NB4 (cell line): Measurements from ENCODE around the gene CHAD.
"Not testable (repeated sequence)": the region's sequence is repeated elsewhere in the genome, so short reads cannot be mapped to it uniquely, and the experiment has no call there.

Experiments
- DNase-seq: peaks from one replicate; pipeline ENCODE4 v3.0.0; 2010; ENCODE audit warnings: low read depth
- H3K4me3 ChIP-seq: one replicate; pipeline ENCODE4 v1.5.1; 2011; ENCODE audit warnings: mild to moderate bottlenecking, low read depth, low read length, moderate library complexity
- CTCF ChIP-seq: IDR thresholded peaks from one replicate; pipeline ENCODE4 v1.5.1; 2012; ENCODE audit warnings: low read depth, low read length
- MYC ChIP-seq: IDR thresholded peaks from 2 replicates; pipeline ENCODE4 v1.6.1; 2011; ENCODE audit warnings: low read depth, low read length
- POLR2A ChIP-seq: IDR thresholded peaks from 2 replicates; pipeline ENCODE4 v1.6.1; 2011; ENCODE audit warnings: mild to moderate bottlenecking; ENCODE audit not compliant: insufficient read length; ENCODE audit errors: extremely low read depth
- TF ChIP-seq, protein P1 (sequence below): IDR thresholded peaks from 2 replicates; pipeline ENCODE4 v1.6.1; 2011; ENCODE audit warnings: low read depth, low read length

CHAD gene

DNA sequence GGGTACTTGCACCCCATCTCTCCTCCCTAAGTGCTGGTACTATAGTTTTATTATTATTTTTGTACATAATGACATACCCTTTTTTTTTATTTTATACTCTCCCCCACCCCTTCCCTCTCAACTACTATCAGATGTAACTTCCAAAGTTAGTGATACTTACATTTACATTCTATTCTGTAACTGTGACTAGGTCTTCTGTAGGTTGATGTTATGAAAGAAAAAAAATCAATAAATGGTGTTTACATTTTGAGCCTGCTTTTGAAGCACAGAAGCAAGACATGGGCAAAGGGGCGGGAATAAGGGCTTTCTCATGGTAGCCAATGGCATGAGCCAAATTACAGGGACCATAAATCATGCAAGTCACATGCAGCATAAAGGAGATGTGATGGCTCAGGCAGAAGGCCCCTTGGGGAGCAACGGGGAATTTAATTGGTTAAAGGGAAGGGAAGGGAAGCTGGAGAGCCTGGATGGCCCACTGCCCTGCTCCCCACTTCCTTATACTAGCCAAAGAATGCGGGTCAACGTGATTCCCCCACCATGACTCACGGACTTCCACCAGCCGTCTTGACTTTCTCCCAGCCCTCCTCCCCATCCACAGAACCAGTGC is 45.0 kb downstream of the CHAD start:
- TF ChIP-seq, protein P1, sequence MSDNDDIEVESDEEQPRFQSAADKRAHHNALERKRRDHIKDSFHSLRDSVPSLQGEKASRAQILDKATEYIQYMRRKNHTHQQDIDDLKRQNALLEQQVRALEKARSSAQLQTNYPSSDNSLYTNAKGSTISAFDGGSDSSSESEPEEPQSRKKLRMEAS = 0 out of 2 replicates have a peak, but pooled peaks have one; percentile 3
- no peak for TF ChIP-seq POLR2A
- peak; percentile 56 for DNase-seq

GRCh38 chr17:50422738-50423137 is 45.9 kb downstream of the CHAD start:
- TF ChIP-seq, protein P1 = no peak
- TF ChIP-seq POLR2A = no peak
- no peak for DNase-seq

More for the DNA sequence above, 45.0 kb downstream of the CHAD start:
- no peak overlapping the region for H3K4me3 ChIP-seq

DNA sequence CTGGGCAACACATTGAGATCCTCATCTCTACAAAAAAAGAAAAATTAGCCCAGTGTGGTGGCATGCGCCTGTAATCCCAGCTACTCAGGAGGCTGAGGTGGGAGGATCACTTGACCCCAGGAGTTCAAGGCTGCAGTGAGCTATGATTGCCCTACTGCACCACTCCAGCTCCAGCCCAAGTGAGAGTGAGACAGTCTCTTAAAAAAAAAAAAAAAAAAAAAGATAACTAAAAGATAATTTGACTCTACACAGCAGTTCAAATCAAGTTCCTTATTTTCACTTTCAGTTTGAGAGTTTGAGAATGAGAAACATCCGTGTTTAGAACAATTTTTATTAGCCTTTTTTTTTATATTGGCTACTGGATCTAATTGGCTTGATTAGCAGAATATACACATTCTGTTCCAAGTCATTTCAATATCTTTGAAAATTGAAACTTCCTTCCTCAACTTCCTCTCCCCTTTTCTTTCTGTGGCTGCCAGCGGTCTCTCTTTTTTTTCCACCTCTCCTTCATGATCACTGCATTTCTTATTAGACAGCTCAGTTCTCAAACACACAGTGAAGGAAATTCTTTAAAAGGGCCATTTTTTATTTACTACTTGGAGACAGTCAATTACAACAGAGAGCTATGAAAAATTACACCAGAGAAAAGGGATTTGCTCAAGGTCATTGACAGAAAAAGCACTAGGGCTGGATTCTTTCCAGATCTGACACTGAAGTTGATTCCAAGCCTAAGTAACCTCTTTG is 47.2 kb downstream of the CHAD start:
- H3K4me3 ChIP-seq = peak overlapping the region; percentile 55
- TF ChIP-seq, protein P1 = no peak
- no peak for TF ChIP-seq MYC
- DNase-seq = peak; percentile 30

More at GRCh38 chr17:50422738-50423137, 45.9 kb downstream of the CHAD start:
- H3K4me3 ChIP-seq = no peak overlapping the region

DNA sequence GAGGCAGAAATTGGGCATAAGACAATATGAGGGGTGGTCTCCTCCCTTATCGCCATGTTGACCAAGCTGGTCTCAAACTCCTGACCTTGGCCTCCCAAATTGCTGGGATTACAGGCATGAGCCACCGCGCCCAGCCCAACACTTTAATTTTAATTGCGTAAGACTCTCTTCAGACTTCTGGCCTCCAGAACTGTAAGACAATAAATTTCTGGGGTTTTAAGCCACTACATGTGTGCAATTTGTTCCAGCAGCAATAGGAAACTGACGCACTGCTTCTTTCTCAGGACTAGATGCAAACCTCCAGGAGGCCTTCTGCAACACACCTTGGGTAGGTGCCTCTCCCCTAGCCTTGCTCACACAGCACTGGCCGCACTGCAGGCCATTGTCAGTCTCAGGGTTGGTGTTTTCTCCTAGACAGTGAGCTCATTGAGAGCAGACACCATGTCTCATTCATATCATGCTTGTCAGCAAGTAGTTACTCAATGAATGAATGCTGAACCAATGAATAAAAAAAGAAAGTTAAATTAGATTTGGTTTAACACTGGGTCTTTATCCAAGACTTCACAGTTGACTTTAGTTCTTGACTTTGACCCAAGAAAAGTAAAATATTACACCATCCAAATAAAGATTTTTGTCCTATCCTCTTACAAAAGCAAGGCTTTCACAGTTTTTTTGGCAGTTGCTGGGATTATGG is 48.1 kb downstream of the CHAD start:
- TF ChIP-seq, protein P1 = no peak
- TF ChIP-seq POLR2A = no peak
- TF ChIP-seq MYC = no peak
- no peak for TF ChIP-seq CTCF
- peak; percentile 24 for DNase-seq
- peak overlapping the region; percentile 55 for H3K4me3 ChIP-seq

GRCh38 chr17:50419577-50419976 is 49.1 kb downstream of the CHAD start:
- DNase-seq, H3K4me3 ChIP-seq: not testable (repeated sequence)

GRCh38 chr17:50414808-50415207 is 53.9 kb downstream of the CHAD start:
- no peak for DNase-seq
- no peak for TF ChIP-seq POLR2A
- no peak for TF ChIP-seq CTCF
- TF ChIP-seq MYC = no peak
- TF ChIP-seq, protein P1 = no peak
- no peak overlapping the region for H3K4me3 ChIP-seq
